Stimulated activated CD4-positive, alpha-beta T cell treated with anti-CD3 and anti-CD28 coated beads, TNF-alpha, amount 100 ng/mL, for 1 hour (primary cell): Measurements from ENCODE around the gene CBX2.
"Not testable (repeated sequence)": the region's sequence is repeated elsewhere in the genome, so short reads cannot be mapped to it uniquely, and the experiment has no call there.

Source experiments
- DNase-seq, 3 donors: peaks; one replicate each; pipeline ENCODE4 v3.0.0-alpha.2; 2020; ENCODE audit warnings: low read depth in 3 of 3, low spot score in 1 of 3

The CBX2 gene

DNA sequence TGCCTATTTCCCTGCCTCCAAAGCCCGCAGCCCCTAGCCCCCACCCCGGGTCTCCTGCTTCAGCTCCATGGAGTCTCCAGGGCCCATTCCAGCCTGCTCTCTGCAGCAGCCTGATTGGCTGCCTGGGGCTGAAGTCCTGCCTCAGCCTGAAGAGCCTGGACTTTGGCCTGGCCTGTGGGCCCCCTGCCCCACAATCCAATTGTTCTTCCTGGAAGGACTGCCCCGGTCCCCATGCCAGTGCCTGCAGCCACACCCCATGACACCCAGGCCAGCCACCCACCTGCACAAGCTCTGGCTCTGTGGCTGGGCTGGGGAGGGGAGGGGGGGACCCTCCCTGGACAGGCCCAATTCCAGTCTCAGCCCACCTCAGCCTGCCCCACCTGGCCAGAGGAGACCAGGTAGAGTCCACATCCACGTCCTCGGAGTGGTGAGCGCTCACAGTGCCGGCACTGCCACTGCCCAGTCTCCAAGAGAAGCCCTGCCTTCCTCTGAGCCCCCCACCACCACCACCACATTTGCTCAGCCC is 34.9 kb upstream of the CBX2 start:
- no peak for DNase-seq

DNA sequence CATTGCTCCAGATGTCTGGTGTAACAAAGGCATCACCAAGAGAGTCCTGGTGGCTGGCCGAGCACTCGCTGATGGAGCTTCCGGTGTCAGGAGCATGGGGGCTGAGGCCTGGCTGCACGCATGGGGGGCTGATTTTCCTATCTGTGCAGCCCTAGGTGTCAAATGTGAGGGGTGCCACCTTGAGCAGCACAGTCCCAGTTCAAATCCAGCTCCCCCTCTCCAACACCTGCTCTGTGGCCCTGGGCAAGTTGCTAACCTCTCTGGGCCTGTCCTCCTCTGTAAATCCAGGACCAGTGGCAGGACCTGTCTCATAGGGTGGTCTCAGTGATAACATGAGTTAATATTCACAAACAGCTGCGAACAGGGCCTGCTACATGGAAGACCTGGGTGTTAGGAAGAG is 34.3 kb upstream of the CBX2 start:
- no peak for DNase-seq

DNA sequence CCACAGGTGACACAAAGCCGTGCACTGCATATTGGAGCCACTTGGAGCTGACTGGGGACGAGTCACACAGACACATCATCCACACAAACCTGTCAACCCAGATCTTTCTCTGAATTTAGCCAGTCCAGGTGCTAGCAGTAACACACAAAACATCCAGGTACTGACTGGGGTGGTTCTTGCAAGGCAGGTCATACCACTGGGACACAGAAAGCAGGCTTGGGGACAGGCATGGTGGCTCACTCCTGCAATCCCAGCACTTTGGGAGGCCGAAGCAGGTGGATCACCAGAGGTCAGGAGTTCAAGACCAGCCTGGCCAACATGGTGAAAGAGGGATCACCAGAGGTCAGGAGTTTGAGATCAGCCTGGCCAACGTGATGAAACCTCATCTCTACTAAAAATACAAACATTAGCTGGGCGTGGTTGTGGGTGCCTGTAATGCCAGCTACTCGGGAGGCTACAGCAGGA is 32.3 kb upstream of the CBX2 start:
- DNase-seq, result no peak

DNA sequence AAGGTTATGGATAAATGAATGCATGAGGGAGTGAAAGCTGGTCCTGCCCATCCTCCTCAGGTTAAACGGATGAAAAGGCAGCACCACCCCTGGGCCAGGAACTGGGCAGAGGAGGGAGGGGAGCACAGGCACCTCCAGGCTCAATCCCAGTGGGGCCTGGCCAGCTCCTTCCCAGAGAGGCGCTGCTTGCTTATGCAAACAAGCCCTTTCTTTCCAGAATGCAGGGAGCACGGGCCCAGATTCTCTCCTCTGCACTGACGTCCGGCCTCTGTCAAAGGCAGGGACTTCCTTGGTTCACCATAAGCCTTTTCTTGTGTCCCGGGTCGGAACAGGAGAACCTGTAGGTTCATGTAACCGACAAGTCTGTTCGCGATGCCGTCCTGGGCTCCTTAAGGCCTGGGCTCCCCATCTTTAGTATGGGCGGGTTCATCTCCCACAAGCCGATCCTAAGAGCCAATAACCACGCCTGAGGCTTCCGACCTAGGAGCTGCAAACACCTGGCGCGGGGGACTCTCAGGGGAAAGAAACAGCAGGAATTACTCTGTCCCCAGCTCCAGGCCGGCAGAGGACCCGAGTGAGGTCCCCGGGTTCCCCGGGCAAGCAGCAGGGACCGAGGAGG is 30.9 kb upstream of the CBX2 start:
- no peak for DNase-seq

DNA sequence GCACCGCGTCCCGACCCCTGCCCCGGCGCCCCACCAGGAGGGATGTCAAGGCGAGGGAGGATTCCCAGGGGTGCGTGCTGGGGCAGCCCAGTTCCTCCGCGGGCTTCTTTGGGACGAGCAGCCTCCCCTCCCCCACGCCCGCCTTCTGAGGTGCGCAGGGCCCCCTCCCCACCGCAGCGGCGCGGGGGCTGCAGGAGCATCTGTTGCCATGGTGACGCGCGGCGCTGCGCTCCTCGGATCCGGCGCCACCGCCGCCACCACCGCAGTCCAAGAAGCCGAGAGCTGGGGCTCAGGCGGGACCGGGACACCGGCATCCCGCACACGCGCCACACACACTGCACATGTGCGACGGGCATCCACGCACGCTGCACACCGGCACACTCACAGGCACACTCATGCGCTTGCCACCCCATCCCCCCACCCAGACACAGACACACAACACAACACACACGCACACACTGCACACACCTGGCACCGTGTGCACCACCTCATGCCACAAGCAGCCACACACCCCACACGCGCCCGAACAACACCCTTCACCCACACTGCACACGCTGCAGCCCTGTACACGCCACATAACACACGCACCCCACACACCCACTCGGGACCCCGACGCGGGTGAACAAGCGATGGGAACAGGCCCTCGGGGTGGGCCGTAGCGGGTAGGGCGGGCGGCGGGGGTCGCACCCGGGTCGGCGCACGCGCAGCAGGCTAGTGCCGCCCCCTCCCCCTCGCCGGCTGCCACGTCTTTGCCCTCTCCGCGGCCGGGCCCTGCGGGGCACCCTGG is 30.2 kb upstream of the CBX2 start:
- no peak for DNase-seq

DNA sequence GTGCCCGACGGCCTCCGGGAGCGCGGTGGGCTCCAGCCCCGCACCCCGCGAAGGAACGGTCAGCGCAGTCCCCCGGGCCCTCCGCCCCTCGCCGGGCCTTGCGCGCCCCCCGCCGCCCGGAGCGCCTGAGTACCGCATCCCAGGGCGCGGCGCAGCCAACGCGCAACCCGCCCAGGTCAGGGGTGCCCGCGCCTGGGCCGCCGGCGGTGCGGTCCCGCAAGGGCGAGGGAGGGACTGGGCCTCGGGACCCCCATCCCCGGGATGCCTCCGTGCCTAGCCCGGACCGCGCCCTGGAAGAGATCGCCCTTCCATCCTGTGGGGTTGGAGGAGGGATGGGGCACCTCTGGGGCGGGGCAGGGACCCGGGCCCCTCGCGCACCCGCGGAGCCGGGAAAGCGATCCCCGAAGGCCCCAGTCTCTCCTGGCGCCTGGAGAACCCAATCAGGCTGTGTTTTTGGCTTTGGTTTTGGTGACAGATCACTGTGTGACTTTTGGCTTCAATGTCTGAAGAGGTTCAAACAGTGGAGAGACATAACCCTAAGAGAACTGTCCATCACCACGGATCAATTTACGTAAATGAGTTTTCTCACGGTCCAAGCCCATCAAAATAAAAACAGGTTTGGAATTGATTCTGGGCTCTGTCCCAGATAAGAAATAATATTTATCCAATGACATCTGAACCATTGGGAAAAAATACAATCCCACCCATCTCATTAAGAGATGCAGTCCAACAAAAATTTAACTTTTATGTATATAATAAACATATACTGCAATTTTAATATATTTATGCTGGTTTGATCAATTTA is 29.5 kb upstream of the CBX2 start:
- DNase-seq, result no peak

DNA sequence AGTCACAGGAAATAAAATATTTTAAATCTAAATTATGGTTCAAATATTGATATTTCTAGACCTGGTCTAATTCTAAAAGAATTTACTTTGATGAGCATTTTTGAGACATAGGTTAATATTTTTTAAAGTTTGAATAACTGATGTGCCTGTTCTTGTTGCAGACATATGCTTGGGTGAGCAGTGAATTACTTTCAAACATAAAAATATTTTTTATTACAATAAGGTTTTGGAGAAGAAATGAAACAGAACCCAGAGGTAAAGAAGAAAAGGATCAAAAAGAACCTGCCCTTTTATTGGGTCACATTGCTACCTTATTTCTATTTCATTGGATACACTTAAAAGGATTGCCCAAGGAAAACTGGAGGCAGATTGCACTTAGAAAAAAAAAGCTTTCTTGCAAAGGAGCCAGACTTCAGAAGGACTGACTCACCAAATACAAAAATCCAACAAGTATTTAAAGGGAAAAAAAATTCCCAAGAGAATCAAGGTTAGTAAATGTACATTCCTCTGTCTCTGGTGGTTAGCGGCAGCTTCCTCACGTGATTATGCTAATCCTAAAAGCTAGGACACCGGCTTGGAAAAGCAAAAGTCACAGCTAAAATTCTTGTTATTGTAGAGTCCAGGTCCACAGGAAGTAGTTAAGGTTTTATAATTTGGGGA is 28.7 kb upstream of the CBX2 start:
- no peak for DNase-seq

DNA sequence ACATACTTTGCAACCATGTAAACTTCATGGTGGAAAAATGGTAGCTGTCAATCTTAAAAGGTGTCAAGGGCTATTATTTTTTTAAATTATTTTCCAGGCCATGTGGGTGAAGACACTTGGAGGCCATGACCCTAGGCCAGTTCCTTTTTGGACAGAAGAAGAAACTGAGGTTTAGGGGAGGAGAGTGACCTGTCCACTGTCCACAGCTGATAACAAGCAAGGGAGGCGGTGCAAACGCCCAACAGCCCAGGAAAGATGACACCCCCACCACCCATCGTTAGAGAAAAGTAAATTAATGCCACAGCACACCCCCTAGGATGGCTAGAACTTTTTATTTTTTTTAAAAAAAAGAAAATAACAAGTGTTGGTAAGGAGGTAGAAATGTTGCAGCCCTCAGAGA is 28.0 kb upstream of the CBX2 start:
- no peak for DNase-seq

DNA sequence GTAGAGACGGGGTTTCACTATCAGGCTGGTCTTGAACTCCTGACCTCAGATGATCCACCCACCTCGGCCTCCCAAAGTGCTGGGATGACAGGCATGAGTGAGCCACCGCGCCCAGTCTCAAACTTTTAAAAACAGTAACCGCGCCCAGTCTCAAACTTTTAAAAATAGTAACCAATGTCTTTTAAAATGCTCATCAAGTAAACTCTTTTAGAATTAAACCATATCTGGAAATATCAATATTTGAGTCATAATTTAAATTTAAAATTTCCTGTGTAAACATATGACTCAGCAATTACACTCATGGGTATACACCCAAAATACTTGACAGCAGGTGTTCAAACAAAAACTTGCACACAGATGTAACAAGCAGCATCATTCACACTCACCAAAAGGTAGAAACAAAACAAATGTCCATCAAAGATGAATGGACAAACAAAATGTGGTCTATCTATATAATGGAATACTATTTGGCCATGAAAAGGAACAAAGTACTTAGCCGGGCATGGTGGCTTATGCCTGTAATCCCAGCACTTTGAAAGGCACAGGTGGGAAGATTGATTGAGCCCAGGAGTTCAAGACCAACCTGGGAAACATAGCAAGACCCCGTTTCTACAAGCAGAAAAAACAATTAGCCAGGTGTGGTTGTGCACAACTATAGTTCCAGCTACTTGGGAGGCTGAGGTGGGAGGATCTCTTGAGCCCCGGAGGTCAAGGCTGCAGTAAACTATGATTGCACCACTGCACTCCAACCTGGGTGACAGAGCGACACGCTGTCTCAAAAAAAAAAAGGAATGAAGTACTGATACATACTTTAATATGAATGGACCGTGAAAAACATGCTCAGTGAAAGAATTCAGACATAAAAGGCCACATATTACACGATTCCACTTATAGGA is 27.1 kb upstream of the CBX2 start:
- DNase-seq, result no peak

DNA sequence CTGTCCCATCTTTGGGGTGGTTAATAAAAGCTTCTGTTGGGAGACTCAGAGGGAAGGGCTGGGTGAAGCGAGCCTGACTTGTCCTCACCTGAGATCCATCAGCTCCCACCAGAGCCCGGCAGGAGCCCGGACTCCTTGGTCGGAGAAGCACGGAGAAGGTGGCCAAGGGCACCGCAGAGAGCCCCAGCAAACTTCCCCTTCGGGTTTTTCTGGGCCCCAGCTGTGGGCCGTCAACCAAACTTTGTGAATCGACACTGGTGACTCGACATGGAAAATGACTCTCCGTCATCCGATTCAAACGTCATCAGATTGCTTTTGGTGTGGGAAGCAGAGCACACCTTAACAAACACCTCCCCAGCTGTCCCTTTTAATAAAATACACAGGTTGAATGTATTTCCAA is 25.8 kb upstream of the CBX2 start:
- no peak for DNase-seq

DNA sequence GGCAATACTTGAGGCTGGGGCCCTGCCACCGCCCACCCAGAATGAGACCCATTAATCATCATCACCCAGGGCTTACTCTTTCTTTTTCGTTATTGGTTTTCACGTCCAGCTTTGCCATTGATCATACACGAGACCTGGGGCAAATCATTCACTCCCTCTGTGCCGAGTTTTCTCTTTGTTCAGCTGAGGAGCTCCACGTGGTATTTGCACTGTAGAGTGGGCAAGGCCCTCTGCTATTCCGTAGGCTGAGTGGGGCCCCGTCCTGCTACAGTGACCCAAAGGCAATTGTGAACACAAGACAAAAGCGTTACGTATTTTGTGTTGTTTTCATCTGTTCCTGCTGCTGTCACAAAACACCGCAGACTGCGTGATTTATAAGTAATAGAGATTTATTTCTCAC is 23.6 kb upstream of the CBX2 start:
- no peak for DNase-seq

DNA sequence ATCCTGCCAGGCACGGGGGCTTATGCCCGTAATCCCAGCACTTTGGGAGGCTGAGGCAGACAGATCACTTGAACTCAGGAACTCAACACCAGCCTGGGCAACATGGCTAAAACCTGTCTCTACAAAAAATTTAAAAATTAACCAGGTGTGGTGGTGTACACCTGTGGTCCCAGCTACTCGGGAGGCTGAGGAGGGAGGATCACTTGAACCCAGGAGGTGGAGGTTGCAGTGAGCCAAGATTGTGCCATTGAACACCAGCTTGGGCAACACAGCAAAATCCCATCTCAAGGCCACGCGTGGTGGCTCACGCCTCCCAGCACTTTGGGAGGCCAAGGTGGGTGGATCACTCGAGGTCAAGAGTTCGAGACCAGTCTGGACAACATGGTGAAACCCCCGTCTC is 23.0 kb upstream of the CBX2 start:
- not testable (repeated sequence) for DNase-seq

DNA sequence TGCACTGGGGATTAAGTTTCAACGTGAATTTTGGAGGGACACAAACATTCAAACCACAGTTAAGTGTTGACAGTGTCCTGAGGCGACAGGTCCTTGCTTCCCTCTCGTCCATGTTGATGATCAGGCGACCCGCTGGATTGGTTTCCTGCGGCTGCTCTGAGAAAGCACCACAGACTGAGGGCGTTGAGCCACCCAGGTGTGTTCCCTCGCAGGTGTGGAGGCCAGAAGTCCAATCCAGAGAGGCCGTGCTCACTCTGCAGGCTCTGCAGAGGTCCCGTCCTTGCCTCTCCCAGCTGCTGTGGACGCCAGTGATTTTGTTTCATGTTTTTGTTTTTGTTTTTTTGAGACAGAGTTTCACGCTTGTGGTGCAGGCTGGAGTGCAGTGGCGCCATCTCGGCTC is 22.4 kb upstream of the CBX2 start:
- DNase-seq, result no peak

DNA sequence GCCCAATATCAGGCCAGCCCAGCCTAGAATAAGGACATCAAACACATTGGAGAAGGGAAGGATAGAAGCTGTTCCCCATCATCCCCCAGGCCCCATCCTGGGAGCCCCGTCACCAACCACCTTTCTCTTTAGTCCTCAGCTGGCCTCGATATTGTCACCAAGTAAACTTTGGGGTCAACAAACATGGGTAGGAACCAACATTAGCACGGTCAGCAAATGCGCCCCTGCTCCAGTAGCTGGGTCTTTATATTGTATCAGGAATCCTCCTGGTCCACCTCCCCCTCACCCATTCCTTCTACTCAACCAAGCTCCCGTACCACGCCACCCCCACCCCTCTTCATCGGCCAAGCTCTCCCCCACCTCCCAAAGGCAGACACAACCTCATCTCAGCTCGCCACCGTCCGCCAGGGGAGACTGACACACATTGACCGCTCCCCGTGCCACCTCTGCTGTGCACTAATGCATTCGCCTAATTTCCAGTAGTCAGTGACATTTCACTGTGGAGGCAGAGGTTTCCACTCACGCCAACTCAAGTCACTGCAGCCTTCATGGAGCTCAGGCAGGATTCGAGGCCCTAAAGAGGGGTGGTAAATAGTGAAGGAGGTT is 20.7 kb upstream of the CBX2 start:
- no peak for DNase-seq

DNA sequence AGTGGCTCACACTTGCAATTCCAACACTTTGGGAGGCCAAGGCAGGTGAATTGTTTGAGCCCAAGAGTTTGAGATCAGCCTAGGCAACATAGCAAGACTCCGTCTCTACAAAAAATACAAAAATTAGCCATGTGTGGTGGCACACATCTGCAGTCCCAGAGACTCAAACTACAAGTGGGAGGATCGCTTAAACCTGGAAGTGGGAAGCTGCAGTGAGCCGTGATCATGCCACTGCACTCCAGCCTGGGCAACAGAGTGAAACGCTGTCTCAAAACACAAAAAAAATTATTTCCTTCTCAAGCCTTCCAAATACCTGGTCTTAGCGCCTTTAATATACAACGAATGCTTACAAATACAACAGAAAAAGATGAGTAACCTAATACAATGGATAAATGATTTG is 19.7 kb upstream of the CBX2 start:
- no peak for DNase-seq

DNA sequence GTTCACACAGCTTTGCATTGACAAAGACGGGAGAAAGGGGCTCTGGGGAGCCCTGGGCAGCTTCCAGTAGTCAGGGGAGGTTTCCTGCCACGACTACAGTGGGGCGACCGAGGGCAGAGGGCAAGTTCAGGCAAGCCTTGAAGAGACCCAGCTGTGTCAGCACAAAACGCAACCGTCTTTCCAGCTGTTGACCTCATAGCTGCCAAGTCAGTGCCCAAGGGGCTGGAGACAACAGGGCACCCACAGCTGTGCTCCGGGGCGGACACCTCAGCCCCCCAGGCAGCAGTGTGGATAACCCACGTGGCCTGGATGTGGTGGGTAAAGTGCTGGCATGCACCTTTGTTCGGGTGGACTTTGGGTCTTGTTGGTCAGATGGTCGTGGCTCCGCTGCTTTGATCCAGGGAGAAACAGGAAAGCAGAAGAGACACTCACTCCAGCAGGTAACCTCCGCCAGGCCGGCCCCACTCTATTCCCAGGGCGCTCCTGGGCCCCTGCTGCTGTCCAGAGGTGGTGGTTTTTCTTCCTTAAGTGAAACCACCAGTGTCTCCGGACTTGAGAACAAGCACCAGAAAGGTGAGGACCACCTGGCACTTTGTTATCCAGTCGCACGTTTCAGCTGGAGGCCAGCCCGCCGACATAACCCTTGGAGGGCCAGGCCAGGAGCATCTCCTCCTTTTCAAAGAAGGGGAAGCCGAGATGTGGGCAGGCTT is 17.6 kb upstream of the CBX2 start:
- no peak for DNase-seq

DNA sequence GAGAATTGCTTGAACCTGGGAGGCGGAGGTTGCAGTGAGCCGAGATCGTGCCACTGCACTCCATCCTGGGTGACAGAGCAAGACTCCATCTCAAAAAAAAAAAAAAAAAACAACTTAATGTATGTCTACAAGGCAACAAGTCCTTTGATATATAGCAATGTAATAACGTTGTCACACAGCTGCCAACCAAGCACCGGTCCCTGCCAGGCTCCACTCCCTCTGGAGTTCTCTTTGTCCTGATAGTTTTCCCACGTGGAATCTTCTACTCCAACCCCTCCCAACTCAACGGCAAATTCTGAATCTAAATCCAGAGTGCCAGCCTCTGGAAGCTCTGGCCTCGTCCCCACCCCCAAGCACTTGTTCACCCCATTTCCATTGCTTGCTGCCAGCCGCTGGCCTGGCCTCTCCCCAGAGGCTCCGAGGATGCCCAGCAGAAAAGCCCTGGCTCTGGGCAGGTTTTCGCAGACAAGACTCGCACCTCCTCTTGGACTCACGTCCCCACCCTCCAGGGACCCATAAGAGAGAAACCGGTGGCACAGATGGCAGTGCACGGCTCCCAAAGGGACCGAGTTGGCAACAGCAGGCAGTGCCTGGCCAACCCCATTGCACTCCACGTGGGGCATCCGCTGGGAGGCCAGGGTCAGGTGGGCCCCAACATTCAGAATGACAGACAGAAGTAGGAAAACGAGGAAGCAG is 15.9 kb upstream of the CBX2 start:
- no peak for DNase-seq

DNA sequence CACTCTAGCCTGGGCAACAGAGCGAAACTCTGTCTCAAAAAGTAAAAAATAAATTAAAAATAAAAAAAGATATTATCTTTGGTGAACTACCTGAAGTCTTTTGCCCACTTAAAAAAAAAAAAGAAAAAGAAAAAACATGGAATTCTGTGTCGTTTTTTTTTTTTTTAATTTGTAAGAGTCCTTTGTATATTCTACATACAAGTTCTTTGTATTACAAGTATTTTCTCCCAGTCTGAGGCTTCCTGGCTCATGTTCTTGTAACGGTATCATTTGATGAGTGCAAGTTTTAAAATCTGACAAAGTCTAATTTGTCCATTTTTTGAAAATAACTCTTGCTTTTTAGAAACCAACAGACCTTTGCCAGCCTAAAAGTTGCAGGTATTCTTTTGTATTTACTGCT is 12.2 kb upstream of the CBX2 start:
- no peak for DNase-seq
